Suprapubic skin (tissue), 4 donors: ENCODE measurements around the gene DNAH14. TPM values are rescaled to one million over a fixed set of nuclear protein-coding genes. Genes with fewer than 3 reads are reported as not detected.
A peak's percentile ranks its signal among the peaks of the same experiment; 100 is the strongest.
"Not testable (repeated sequence)": the region's sequence is repeated elsewhere in the genome, so short reads cannot be mapped to it uniquely, and the experiment has no call there.

ENCODE experiments used
- DNase-seq, 2 donors: peaks; one replicate each; pipeline ENCODE4 v3.0.0-alpha.2; 2019; ENCODE audit warnings: low spot score in 2 of 2
- H3K27ac ChIP-seq: fragments of 200-600 bp; sonication (generic); one replicate; pipeline ENCODE4 v1.5.1; 2019
- H3K27me3 ChIP-seq: fragments of 200-600 bp; sonication (generic); one replicate; pipeline ENCODE4 v1.5.1; 2019
- H3K36me3 ChIP-seq: fragments of 200-600 bp; sonication (generic); one replicate; pipeline ENCODE4 v1.5.1; 2019
- H3K4me1 ChIP-seq: fragments of 200-600 bp; sonication (generic); one replicate; pipeline ENCODE4 v1.5.1; 2019
- H3K4me3 ChIP-seq: fragments of 200-600 bp; sonication (generic); one replicate; pipeline ENCODE4 v1.5.1; 2019; ENCODE audit warnings: mild to moderate bottlenecking
- H3K9me3 ChIP-seq: fragments of 200-600 bp; sonication (generic); one replicate; pipeline ENCODE4 v1.5.1; 2019
- CTCF ChIP-seq, 2 donors: fragments of 200-600 bp in 1 of 2; fragments of 450-650 bp in 1 of 2; sonication (generic) in 1 of 2; IDR thresholded peaks; one replicate each; pipeline ENCODE4 v1.5.1; 2016 to 2019; ENCODE audit warnings: antibody characterized with exemption in 2 of 2, mild to moderate bottlenecking in 1 of 2, moderate library complexity in 1 of 2
- EP300 ChIP-seq: sonication (generic); formaldehyde crosslinking; IDR thresholded peaks from one replicate; pipeline ENCODE4 v1.6.1; 2017; ENCODE audit warnings: antibody characterized with exemption
- POLR2A ChIP-seq, 2 donors: fragments of 450-650 bp; IDR thresholded peaks; one replicate each; pipeline ENCODE4 v1.6.1; 2017; ENCODE audit warnings: antibody characterized with exemption in 2 of 2, mild to moderate bottlenecking in 2 of 2, moderate library complexity in 2 of 2
- POLR2AphosphoS5 ChIP-seq, 3 donors: sonication (generic); formaldehyde crosslinking; IDR thresholded peaks; one replicate each; pipeline ENCODE4 v1.6.1; 2017; ENCODE audit warnings: antibody characterized with exemption in 3 of 3
- WGBS: methylation state at CpG from one replicate; pipeline ENCODE4 v1.1.5; 2018; 5-methylcytosine and 5-hydroxymethylcytosine counted together
- total RNA-seq, 4 donors: library from RNA; depleted of rRNA; stranded (reverse); fragments of >200 nt; gene quantifications; one replicate each; pipeline ENCODE4 v1.1.0, GENCODE V29; 2016

DNAH14 gene
- 1 to 10 TPM; 4.2 to 6.2 (median 5.4) TPM for total RNA-seq

GRCh38 chr1:224929335-224930237 is at the start of gene DNAH14:
DNAH14 (plus strand) TSS chr1:224929675; CDS start chr1:224952703, 23,028 bp downstream.
- H3K4me3 ChIP-seq = peak within 1 kb of the TSS; percentile 69

GRCh38 chr1:224880593-224881307 is 48.7 kb upstream of the DNAH14 start:
- Histone ChIP-seq H3K4me1 (no peaks in the 10 kb centered on the region), H3K27me3 (peaks cover 9% of the 10 kb centered on the region), H3K4me3 (no peak overlapping the region), H3K9me3 (no peaks in the 10 kb centered on the region), H3K36me3 (no peaks in the 10 kb centered on the region), H3K27ac (no peak overlapping the region)
- DNase-seq = no peak
- WGBS = 50% methylated on average over 8 of the region's 8 CpGs
- no peak for TF ChIP-seq EP300
- no peak for TF ChIP-seq POLR2A (IDR thresholded peaks at IDR 0.05)
- TF ChIP-seq CTCF (IDR thresholded peaks at IDR 0.05) = no peak
- TF ChIP-seq POLR2AphosphoS5 (IDR thresholded peaks at IDR 0.05) = no peak

More at GRCh38 chr1:224929335-224930237, at the start of gene DNAH14:
- peaks cover 10% of the 10 kb centered on the region for H3K4me1 ChIP-seq
- peak; percentile 67 to 83 for DNase-seq
- peaks cover 2% of the 10 kb centered on the region for H3K27me3 ChIP-seq
- H3K36me3 ChIP-seq = no peaks in the 10 kb centered on the region
- peaks cover 8% of the 10 kb centered on the region for H3K9me3 ChIP-seq
- TF ChIP-seq CTCF (IDR thresholded peaks at IDR 0.05) (no peak), EP300 (no peak), POLR2A (IDR thresholded peaks at IDR 0.05) (no peak), POLR2AphosphoS5 (IDR thresholded peaks at IDR 0.05) (no peak)
- 4% methylated on average over 23 of the region's 75 CpGs for WGBS
- no peak within 1 kb of the TSS for H3K27ac ChIP-seq

GRCh38 chr1:224881308-224881692 is 48.2 kb upstream of the DNAH14 start:
- not testable (repeated sequence) for H3K9me3 ChIP-seq, H3K4me3 ChIP-seq, H3K4me1 ChIP-seq, DNase-seq, H3K27ac ChIP-seq, H3K27me3 ChIP-seq, H3K36me3 ChIP-seq
- 80% methylated on average over 5 of the region's 5 CpGs for WGBS

GRCh38 chr1:224881762-224882211 is 47.7 kb upstream of the DNAH14 start:
- Histone ChIP-seq H3K4me3 (no peak overlapping the region), H3K27me3 (peaks cover 3% of the 10 kb centered on the region), H3K36me3 (no peaks in the 10 kb centered on the region), H3K27ac (no peak overlapping the region), H3K9me3 (no peaks in the 10 kb centered on the region), H3K4me1 (no peaks in the 10 kb centered on the region)
- no peak for TF ChIP-seq CTCF (IDR thresholded peaks at IDR 0.05)
- no peak for TF ChIP-seq POLR2A (IDR thresholded peaks at IDR 0.05)
- no peak for TF ChIP-seq POLR2AphosphoS5 (IDR thresholded peaks at IDR 0.05)
- no peak for TF ChIP-seq EP300
- no peak for DNase-seq

GRCh38 chr1:224882264-224882663 is 47.2 kb upstream of the DNAH14 start:
- Histone ChIP-seq H3K27ac (no peak overlapping the region), H3K4me3 (no peak overlapping the region), H3K4me1 (no peaks in the 10 kb centered on the region), H3K9me3 (no peaks in the 10 kb centered on the region), H3K27me3 (peaks cover under 1% of the 10 kb centered on the region), H3K36me3 (no peaks in the 10 kb centered on the region)
- 58% methylated on average over 4 of the region's 4 CpGs for WGBS
- TF ChIP-seq POLR2A (IDR thresholded peaks at IDR 0.05) (no peak), EP300 (no peak), POLR2AphosphoS5 (IDR thresholded peaks at IDR 0.05) (no peak), CTCF (IDR thresholded peaks at IDR 0.05) (no peak)
- no peak for DNase-seq
